GM23338 (cell line): ENCODE measurements around the gene PFN1.

Source experiments
- EZH2 ChIP-seq: fragments of 200-600 bp; sonication (generic); IDR thresholded peaks from one replicate; pipeline ENCODE4 v1.8.0; 2017; ENCODE audit warnings: antibody characterized with exemption, mild to moderate bottlenecking, low read depth; ENCODE audit not compliant: unreplicated experiment
- POLR2AphosphoS5 ChIP-seq: IDR thresholded peaks from 2 replicates; pipeline ENCODE4 v1.6.1; 2016; ENCODE audit warnings: antibody characterized with exemption, low read depth
- REST ChIP-seq: IDR thresholded peaks from one replicate; pipeline ENCODE4 v1.6.1; 2018; ENCODE audit warnings: antibody characterized with exemption; ENCODE audit not compliant: unreplicated experiment
- TF ChIP-seq, protein P1 (sequence below), 2 experiments: fragments of 200-600 bp in 1 of 2; sonication (generic) in 1 of 2; conservative IDR thresholded peaks; 2 replicates each; pipeline versions ENCODE4 v1.5.1 to v1.6.1; 2016 to 2017; ENCODE audit warnings: antibody characterized with exemption in 2 of 2, low read depth in 2 of 2, mild to moderate bottlenecking in 2 of 2, moderate library complexity in 1 of 2

GRCh38 chr17:4969551-4970173 is 21.3 kb upstream of the PFN1 start:
- TF ChIP-seq POLR2AphosphoS5 (no peak), EZH2 (no peak), REST (no peak)
- TF ChIP-seq, protein P1, sequence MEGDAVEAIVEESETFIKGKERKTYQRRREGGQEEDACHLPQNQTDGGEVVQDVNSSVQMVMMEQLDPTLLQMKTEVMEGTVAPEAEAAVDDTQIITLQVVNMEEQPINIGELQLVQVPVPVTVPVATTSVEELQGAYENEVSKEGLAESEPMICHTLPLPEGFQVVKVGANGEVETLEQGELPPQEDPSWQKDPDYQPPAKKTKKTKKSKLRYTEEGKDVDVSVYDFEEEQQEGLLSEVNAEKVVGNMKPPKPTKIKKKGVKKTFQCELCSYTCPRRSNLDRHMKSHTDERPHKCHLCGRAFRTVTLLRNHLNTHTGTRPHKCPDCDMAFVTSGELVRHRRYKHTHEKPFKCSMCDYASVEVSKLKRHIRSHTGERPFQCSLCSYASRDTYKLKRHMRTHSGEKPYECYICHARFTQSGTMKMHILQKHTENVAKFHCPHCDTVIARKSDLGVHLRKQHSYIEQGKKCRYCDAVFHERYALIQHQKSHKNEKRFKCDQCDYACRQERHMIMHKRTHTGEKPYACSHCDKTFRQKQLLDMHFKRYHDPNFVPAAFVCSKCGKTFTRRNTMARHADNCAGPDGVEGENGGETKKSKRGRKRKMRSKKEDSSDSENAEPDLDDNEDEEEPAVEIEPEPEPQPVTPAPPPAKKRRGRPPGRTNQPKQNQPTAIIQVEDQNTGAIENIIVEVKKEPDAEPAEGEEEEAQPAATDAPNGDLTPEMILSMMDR (conservative IDR thresholded peaks at IDR 0.05; ENCODE audit: low read depth in 2 of 2), result no peak
